Testis (tissue), 3 donors: Measurements from ENCODE around the gene PMF1. TPM values are rescaled to one million over a fixed set of nuclear protein-coding genes. Genes with fewer than 3 reads are reported as not detected.
A peak's percentile ranks its signal among the peaks of the same experiment; 100 is the strongest.

ENCODE experiments used
- DNase-seq: peaks from one replicate; pipeline ENCODE4 v3.0.0-alpha.2; 2019
- H3K27ac ChIP-seq, 2 donors: fragments of 200-600 bp; sonication (generic); one replicate each; pipeline ENCODE4 v1.5.1; 2019
- H3K27me3 ChIP-seq: fragments of 200-600 bp; sonication (generic); one replicate; pipeline ENCODE4 v1.5.1; 2019
- H3K36me3 ChIP-seq: fragments of 200-600 bp; sonication (generic); one replicate; pipeline ENCODE4 v1.5.1; 2017; ENCODE audit warnings: low read depth; ENCODE audit errors: missing control alignments
- H3K4me1 ChIP-seq: fragments of 200-600 bp; sonication (generic); one replicate; pipeline ENCODE4 v1.5.1; 2019
- H3K4me3 ChIP-seq, 2 donors: fragments of 200-600 bp; sonication (generic); one replicate each; pipeline ENCODE4 v1.5.1; 2017 to 2019
- H3K9me3 ChIP-seq: fragments of 200-600 bp; sonication (generic); one replicate; pipeline ENCODE4 v1.5.1; 2017
- CTCF ChIP-seq, 3 experiments: fragments of 450-650 bp in 2 of 3; fragments of 200-600 bp in 1 of 3; sonication (generic) in 1 of 3; IDR thresholded peaks; one replicate each; pipeline ENCODE4 v1.5.1; 2016 to 2019; ENCODE audit warnings: antibody characterized with exemption in 3 of 3, mild to moderate bottlenecking in 2 of 3, moderate library complexity in 1 of 3
- POLR2A ChIP-seq: fragments of 450-650 bp; IDR thresholded peaks from one replicate; pipeline ENCODE4 v1.6.1; 2017; ENCODE audit warnings: antibody characterized with exemption, mild to moderate bottlenecking, moderate library complexity
- WGBS, 2 donors: methylation state at CpG; one replicate each; pipeline ENCODE4 v1.1.5; 2018; 5-methylcytosine and 5-hydroxymethylcytosine counted together
- intact Hi-C: fragments of 100-400 bp; cut with DNase I; formaldehyde crosslinking; loops from one replicate; pipeline ENCODE4 v1.15.1; 2023; ENCODE audit warnings: low total_unique reads
- polyA plus RNA-seq: library from polyadenylated mRNA; stranded (reverse); fragments of 350-450 nt; fragmentation: Illumina TruSeq; extraction: RNeasy Lipid Tissue Mini Kit (QIAGEN cat#74804); gene quantifications from one replicate; pipeline ENCODE4 v1.2.3, GENCODE V29; 2014; ENCODE audit warnings: low read depth, low replicate concordance; ENCODE audit not compliant: insufficient read depth
- small RNA-seq, 2 donors: library from RNA; depleted of rRNA; stranded (forward); fragments of <200 nt; gene quantifications; one replicate each; pipeline ENCODE3, GENCODE V24; 2016
- total RNA-seq, 2 donors: library from RNA; depleted of rRNA; stranded (reverse); fragments of >200 nt; gene quantifications; one replicate each; pipeline ENCODE4 v1.2.3, GENCODE V29; 2016

The PMF1 gene
- total and polyA plus RNA-seq, 3 donors from 2014 or later, result 32.3 to 47.0 (median 38.1) TPM

- H3K4me1 ChIP-seq, result peaks cover 20% of the 10 kb centered on the region
- WGBS, 2 donors, result 89 to 93% methylated on average over 7 of the region's 7 CpGs
- TF ChIP-seq CTCF (IDR thresholded peaks at IDR 0.05), result no peak
- TF ChIP-seq POLR2A, result no peak
- H3K36me3 ChIP-seq, result no peaks in the 10 kb centered on the region
- DNase-seq, result no peak
- peak within 1 kb of the TSS; percentile 88 to 93 for H3K4me3 ChIP-seq
- H3K27me3 ChIP-seq, result no peaks in the 10 kb centered on the region
- H3K27ac ChIP-seq, result peak within 1 kb of the TSS; percentile 63 to 86
- H3K9me3 ChIP-seq, result no peaks in the 10 kb centered on the region
- intact Hi-C loops, result no loop called here
Measured at GRCh38 chr1:156284112-156284511, 71.3 kb downstream of the PMF1 start, which contains the start of gene TMEM79. Gene TMEM79 (plus strand): TSS chr1:156284325. CDS start chr1:156285227, 902 bp downstream.

- TF ChIP-seq CTCF (IDR thresholded peaks at IDR 0.05) (no peak), POLR2A (no peak)
- no peak overlapping the region for H3K27ac ChIP-seq
- DNase-seq, result no peak
- no peak overlapping the region for H3K4me3 ChIP-seq
- WGBS, 2 donors, result 85% methylated on average over 4 of the region's 4 CpGs
- H3K9me3 ChIP-seq, result no peaks in the 10 kb centered on the region
- no peaks in the 10 kb centered on the region for H3K27me3 ChIP-seq
- H3K4me1 ChIP-seq, result peaks cover 20% of the 10 kb centered on the region
- no peaks in the 10 kb centered on the region for H3K36me3 ChIP-seq
- intact Hi-C loops, result no loop called here
Measured at GRCh38 chr1:156284757-156285156, 72.0 kb downstream of the PMF1 start.

- no peaks in the 10 kb centered on the region for H3K27me3 ChIP-seq
Measured at GRCh38 chr1:156285437-156285836, 72.6 kb downstream of the PMF1 start.

GRCh38 chr1:156286061-156286460 lies 73.3 kb downstream of the PMF1 start:
- no peaks in the 10 kb centered on the region for H3K9me3 ChIP-seq
- intact Hi-C loops, result no loop called here
- TF ChIP-seq CTCF (IDR thresholded peaks at IDR 0.05) (no peak), POLR2A (no peak)
- H3K4me3 ChIP-seq, result no peak overlapping the region
- no peaks in the 10 kb centered on the region for H3K27me3 ChIP-seq
- no peak for DNase-seq
- H3K4me1 ChIP-seq, result peaks cover 18% of the 10 kb centered on the region
- 94 to 96% methylated on average over 8 of the region's 8 CpGs for WGBS, 2 donors
- H3K27ac ChIP-seq, result no peak overlapping the region
- no peaks in the 10 kb centered on the region for H3K36me3 ChIP-seq

More at GRCh38 chr1:156285437-156285836, 72.6 kb downstream of the PMF1 start:
- WGBS, 2 donors, result 70 to 92% methylated on average over 5 to 21 of the region's 21 CpGs
- H3K4me3 ChIP-seq, result no peak overlapping the region
- H3K36me3 ChIP-seq, result no peaks in the 10 kb centered on the region
- H3K9me3 ChIP-seq, result no peaks in the 10 kb centered on the region
- TF ChIP-seq POLR2A, result no peak
- TF ChIP-seq CTCF (IDR thresholded peaks at IDR 0.05), result no peak
- intact Hi-C loops, result no loop called here
- H3K4me1 ChIP-seq, result peaks cover 20% of the 10 kb centered on the region
- DNase-seq, result no peak
- H3K27ac ChIP-seq, result no peak overlapping the region

Small RNAs within 50 kb of the gene (small RNA-seq; reads per million reads assigned to genes)
- gene RF00568, result 0 reads per million in 2 donors

Other genes with a start within 250 kb of the PMF1 start
- gene ARHGEF2, start 234.5 kb upstream of the PMF1 start, total RNA-seq, result 100 to 1,000 TPM in 1 of 2 donors, 10 to 100 TPM in 1; 56.6 to 124 TPM
- gene ARHGEF2, start 234.5 kb upstream of the PMF1 start, polyA plus RNA-seq, result 88.8 TPM
- gene SSR2, start 192.1 kb upstream of the PMF1 start, total RNA-seq, result 100 to 1,000 TPM; 170 to 216 TPM
- gene SSR2, start 192.1 kb upstream of the PMF1 start, polyA plus RNA-seq, result 289 TPM
- gene UBQLN4, start 159.2 kb upstream of the PMF1 start, total RNA-seq, result 10 to 100 TPM; 41.0 to 42.7 TPM
- gene UBQLN4, start 159.2 kb upstream of the PMF1 start, polyA plus RNA-seq, result 34.4 TPM
- gene LAMTOR2, start 158.2 kb upstream of the PMF1 start, total RNA-seq, result 10 to 100 TPM; 47.6 to 50.4 TPM
- 55.5 TPM for gene LAMTOR2, start 158.2 kb upstream of the PMF1 start, polyA plus RNA-seq
- 1 to 10 TPM; 1.2 to 2.0 TPM for gene RAB25, start 151.8 kb upstream of the PMF1 start, total RNA-seq
- gene RAB25, start 151.8 kb upstream of the PMF1 start, polyA plus RNA-seq, result 2.1 TPM
- 1 to 10 TPM; 2.4 to 3.0 TPM for gene MEX3A, start 130.5 kb upstream of the PMF1 start, total RNA-seq
- gene MEX3A, start 130.5 kb upstream of the PMF1 start, polyA plus RNA-seq, result 0.87 TPM
- gene LMNA, start 98.3 kb upstream of the PMF1 start, total RNA-seq, result 100 to 1,000 TPM; 162 to 219 TPM
- gene LMNA, start 98.3 kb upstream of the PMF1 start, polyA plus RNA-seq, result 189 TPM
- 1 to 10 TPM; 4.8 to 8.0 TPM for gene SEMA4A, start 59.4 kb upstream of the PMF1 start, total RNA-seq
- 7.7 TPM for gene SEMA4A, start 59.4 kb upstream of the PMF1 start, polyA plus RNA-seq
- gene SLC25A44, start 18.9 kb upstream of the PMF1 start, total RNA-seq, result 10 to 100 TPM; 32.8 to 34.2 TPM
- gene SLC25A44, start 18.9 kb upstream of the PMF1 start, polyA plus RNA-seq, result 32.4 TPM
- gene BGLAP, start 29.2 kb downstream of the PMF1 start, total RNA-seq, result 1 to 10 TPM; 1.1 to 1.5 TPM
- gene BGLAP, start 29.2 kb downstream of the PMF1 start, polyA plus RNA-seq, result not detected
- gene PAQR6, start 35.0 kb downstream of the PMF1 start, total RNA-seq, result 10 to 100 TPM in 1 of 2 donors, 1 to 10 TPM in 1; 8.0 to 10.5 TPM
- 3.6 TPM for gene PAQR6, start 35.0 kb downstream of the PMF1 start, polyA plus RNA-seq
- 100 to 1,000 TPM in 1 of 2 donors, 10 to 100 TPM in 1; 82.5 to 100 TPM for gene SMG5, start 69.8 kb downstream of the PMF1 start, total RNA-seq
- 74.5 TPM for gene SMG5, start 69.8 kb downstream of the PMF1 start, polyA plus RNA-seq
- 1 to 10 TPM; 4.6 to 5.3 TPM for gene TMEM79, start 71.3 kb downstream of the PMF1 start, total RNA-seq
- gene TMEM79, start 71.3 kb downstream of the PMF1 start, polyA plus RNA-seq, result 5.3 TPM
- gene GLMP, start 82.7 kb downstream of the PMF1 start, total RNA-seq, result 10 to 100 TPM; 31.8 to 45.7 TPM
- gene GLMP, start 82.7 kb downstream of the PMF1 start, polyA plus RNA-seq, result 26.1 TPM
- gene VHLL, start 86.3 kb downstream of the PMF1 start, total RNA-seq, result 1 to 10 TPM; 1.7 to 1.8 TPM
- not detected for gene VHLL, start 86.3 kb downstream of the PMF1 start, polyA plus RNA-seq
- gene CCT3, start 125.3 kb downstream of the PMF1 start, total RNA-seq, result 100 to 1,000 TPM; 192 to 203 TPM
- 302 TPM for gene CCT3, start 125.3 kb downstream of the PMF1 start, polyA plus RNA-seq
- 100 to 1,000 TPM; 354 to 748 TPM for gene TSACC, start 125.5 kb downstream of the PMF1 start, total RNA-seq
- gene TSACC, start 125.5 kb downstream of the PMF1 start, polyA plus RNA-seq, result 1,814 TPM
- gene RHBG, start 156.2 kb downstream of the PMF1 start, total RNA-seq, result 1 to 10 TPM; 2.0 TPM
- gene RHBG, start 156.2 kb downstream of the PMF1 start, polyA plus RNA-seq, result 3.3 TPM